H54 (cell line): ENCODE results near the gene NPHP4.
A peak's percentile ranks its signal among the peaks of the same experiment; 100 is the strongest.

ENCODE experiments used
- DNase-seq: peaks from one replicate; pipeline ENCODE4 v3.0.0; 2011; ENCODE audit warnings: low spot score, mixed read lengths; ENCODE audit not compliant: insufficient read length
- FAIRE-seq: peaks from 3 replicates; lab custom pipeline; 2011; peaks lifted over from hg19 to GRCh38; lab: Jason Lieb, UNC
- POLR2A ChIP-seq: IDR thresholded peaks from 2 replicates; pipeline ENCODE4 v1.6.1; 2011; ENCODE audit warnings: low read depth, mild to moderate bottlenecking, low read length

NPHP4 gene

DNA sequence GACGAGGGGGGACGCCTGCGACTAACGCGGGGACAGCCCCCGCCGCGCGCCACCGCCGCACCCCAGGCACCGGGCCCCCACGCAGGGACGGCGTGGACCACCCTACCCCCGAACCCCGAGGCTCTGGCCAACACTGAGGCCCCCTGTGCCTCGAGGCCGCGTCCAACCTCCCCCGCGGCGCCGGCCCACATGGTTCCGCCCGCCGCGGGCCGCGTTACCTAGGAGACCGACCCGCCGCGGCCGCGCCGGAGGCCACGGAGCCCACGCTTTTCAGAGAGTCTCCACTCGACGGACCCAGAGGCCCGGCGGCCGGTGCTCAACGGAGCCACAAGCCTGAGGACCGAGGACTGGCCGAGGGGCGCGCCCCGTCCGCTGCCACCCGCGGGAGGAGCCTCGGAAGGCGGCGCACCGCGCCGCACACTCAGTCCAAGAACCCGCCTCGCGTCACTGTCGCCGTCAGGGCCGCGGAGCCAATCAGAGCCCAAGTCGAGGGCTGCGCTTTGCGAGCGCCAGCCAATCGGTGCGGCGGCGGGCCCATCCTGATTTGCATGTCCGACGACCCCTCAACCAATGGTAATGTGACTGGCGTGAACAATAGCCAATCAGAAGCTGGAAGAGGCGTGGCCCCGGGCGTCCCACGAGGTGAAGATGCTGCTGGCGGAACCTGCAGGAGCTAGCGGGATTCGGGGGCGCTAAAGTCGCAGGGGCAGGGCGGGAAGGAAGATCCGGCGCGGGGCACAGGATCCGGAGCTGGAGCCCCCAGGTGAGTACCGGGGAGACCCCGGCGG lies at the start of gene NPHP4:
Gene NPHP4 (minus strand): TSS at position 400 of the 788 bp plus-strand sequence. CDS start 6,136 bp downstream, outside the sequence.
- DNase-seq (peak; percentile 95), FAIRE-seq (peak; percentile 89)
- TF ChIP-seq POLR2A = peak; percentile 44; the same call in 1 of the 2 replicates

DNA sequence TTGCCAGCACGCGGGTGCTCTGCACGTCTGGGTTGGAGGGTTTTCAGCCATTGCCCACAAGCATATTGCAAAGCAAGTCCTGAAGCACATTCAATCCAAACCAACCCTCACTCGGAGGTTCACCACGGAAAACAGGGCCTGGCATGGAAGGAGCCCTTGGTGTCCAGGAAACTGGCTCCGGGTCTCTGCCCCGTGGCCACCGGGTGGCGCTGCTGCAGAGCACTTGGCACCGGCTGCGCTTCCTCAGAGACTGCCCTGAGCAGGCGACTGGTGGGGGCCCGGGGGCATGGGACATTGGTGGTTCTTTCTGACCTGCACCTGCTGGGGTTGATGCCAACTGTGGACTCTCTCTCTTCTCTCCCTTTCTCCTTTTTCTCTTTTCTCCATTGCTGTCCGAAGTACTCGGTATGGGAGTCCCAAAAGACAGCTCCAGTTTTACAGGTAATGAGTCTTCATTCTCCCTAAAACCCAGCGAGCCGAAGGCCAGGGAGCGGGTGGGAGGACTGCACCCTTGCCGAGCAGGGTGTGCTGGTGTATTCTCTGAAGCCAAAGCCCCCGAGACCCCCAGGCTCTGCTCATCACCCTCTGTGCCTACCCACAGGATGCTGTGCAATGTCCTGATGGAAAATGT lies 49.3 kb upstream of the NPHP4 start:
- DNase-seq (peak; percentile 54), FAIRE-seq (no peak)
- TF ChIP-seq POLR2A = no peak

DNA sequence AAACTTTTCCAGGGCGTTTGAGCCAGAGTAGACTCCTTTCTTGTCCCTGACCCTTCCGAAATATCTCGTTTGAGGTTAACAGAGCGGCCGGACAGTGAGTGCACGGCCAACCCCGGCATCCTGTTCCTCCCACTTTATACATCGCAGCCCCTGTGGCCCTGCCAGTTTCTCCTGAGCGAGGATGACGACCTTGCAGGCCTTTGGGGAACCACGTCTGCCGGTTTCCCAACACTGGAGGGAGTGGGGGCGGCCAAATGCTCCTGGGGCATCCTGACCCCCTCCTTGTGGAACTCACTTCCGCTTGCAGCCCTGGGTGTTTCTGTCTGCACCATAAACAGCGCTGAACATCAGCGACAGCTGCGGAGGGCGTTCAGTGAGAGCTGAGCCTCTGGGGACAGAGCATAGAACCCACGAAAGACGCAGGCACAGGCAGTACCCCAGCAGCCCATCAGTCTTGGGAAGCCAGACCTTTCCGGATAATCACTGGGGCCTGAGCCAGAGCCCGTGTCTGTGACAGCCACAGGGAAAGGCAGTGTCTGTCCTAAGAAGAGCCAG lies 48.7 kb upstream of the NPHP4 start:
- no peak for DNase-seq
- FAIRE-seq = no peak
- no peak for TF ChIP-seq POLR2A

DNA sequence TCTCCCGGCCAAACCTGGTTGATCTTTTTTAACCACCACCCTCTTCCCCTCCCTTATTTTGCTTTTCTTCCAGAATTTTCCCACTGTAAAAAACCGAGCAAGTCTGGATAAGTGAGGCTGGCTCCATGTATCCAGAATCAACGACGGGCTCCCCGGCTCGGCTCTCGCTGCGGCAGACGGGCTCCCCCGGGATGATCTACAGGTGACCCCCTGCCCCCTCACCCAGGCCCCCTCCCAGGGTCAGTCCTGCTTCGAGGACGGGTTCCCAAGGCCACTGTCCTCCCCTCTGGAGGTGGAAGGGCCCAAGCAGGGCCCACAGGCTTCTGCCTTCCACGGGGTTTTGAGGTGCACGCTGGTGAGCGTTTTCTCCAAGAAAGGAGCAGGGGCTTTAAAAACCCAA lies 48.2 kb upstream of the NPHP4 start:
- no peak for TF ChIP-seq POLR2A
- no peak for FAIRE-seq

DNA sequence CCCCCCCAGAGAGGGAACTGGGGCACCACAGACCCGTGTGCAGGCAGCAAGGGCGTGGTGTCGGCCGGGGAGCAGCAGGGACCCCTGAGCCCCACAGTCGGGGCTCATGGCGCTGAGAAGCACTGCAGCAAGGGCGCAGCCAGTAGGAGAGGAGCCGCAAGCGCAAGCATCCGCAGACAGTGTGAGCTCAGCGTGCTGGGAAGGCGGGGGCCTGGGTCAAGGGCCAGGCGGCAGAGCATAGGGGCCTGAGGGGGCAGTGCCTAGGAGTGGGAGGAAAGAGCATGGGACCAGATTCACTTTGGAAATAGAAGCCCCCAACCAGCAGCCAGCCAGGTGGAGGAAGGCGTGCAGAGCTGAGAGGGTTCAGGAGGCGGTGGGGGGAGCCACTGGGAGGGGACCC lies 46.8 kb upstream of the NPHP4 start:
- no peak for TF ChIP-seq POLR2A
- FAIRE-seq (no peak), DNase-seq (no peak)

More for the DNA sequence above, 48.2 kb upstream of the NPHP4 start:
- DNase-seq = no peak

DNA sequence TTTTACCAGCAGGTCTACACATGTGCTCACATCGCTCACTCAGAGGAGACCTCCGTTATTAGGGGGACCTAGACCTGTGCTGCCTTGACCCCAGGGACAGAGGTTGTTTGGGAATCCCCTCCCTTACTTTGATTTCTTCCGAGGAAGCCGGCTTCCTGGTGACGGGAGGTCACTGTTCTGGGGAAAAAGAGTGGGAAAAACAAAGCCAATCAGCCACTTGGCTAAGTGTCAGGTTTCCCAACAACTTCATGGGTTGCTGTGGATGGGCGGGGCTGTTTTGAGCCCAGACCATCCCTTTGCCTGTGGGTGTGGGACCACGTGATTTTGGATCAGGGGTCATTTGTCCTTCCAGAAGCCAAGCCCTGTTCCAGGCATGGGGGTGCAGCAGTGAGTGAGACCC lies 46.4 kb upstream of the NPHP4 start:
- no peak for TF ChIP-seq POLR2A
- DNase-seq = no peak
- FAIRE-seq = no peak

DNA sequence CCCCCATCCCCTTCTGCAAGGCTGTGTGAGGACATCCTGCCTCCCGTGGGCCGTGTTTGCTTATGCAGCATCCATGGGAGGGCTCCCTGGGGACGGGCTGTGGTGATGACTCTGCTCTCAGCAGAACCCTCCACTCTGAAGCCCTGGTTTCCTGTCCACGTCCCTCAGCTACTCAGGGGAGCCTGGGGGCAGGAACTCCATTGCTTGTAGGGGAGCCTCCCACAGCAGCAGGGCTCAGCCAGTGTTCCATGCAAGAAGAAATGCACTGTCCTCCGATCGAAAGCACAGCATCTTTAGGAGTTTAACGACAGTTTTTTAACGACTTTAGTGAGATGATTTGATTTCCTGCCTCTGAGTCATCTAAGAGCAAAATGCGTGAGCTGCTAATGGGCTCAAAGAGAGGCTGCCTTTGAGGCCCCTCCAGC lies 45.1 kb upstream of the NPHP4 start:
- FAIRE-seq (no peak), DNase-seq (peak; percentile 63)
- TF ChIP-seq POLR2A = no peak

DNA sequence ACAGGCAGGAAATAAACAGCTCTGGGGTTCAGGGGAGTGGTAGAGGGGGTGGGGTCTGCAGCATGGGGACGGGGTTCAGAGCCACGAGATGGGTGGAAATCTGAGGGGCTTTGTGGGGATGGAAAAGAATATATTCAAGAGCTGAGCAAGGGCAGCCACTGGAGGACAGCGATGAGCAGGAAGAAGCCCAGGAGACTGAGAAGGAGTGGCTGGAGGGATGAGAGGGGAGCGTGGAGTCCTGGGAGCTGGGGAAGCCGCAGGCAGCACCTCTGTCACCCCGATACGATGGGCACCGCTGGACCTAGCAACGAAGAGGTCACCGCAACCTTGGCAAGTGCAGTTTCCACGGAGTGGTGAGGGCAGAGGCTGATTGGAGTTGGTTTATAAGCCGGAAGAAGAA lies 43.5 kb upstream of the NPHP4 start:
- DNase-seq (no peak), FAIRE-seq (no peak)
- no peak for TF ChIP-seq POLR2A

DNA sequence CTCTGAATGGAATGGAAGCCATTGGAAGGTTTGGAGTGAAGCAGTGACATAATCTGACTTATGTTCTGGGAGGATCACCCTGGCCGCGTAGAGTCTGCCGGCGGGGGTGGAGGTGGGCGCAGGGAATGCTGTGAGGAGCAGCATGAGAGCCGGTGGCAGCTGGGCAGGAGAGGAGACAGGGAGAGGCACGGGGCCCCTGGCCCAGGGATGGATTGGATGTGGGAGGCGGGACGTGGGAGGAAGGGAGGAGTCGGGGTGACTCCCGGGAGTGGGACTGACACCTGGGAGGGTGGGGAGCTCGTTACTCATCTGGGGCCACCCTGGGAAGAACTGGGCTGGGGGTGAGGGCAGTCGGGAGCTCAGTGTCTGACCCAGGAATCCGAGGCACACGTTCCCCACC lies 43.1 kb upstream of the NPHP4 start:
- no peak for TF ChIP-seq POLR2A
- DNase-seq = no peak
- no peak for FAIRE-seq

DNA sequence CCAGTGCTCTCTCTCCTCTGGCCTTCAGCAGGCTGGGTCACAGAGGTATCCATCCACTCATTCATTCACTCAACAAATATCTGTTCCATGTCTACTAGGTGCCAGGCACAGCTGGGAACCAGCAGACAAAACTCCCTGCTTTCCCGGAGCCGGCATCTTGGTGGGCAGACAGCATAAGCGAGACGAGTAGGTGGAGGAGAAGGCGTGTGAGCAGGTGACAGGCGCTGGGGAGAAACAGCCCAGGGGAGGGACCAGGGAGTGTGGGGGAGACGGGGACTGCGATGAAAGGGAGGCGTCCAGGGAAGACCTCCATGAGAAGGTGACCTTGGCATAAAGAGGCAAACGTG lies 42.5 kb upstream of the NPHP4 start:
- no peak for DNase-seq
- FAIRE-seq = no peak
- TF ChIP-seq POLR2A = no peak

DNA sequence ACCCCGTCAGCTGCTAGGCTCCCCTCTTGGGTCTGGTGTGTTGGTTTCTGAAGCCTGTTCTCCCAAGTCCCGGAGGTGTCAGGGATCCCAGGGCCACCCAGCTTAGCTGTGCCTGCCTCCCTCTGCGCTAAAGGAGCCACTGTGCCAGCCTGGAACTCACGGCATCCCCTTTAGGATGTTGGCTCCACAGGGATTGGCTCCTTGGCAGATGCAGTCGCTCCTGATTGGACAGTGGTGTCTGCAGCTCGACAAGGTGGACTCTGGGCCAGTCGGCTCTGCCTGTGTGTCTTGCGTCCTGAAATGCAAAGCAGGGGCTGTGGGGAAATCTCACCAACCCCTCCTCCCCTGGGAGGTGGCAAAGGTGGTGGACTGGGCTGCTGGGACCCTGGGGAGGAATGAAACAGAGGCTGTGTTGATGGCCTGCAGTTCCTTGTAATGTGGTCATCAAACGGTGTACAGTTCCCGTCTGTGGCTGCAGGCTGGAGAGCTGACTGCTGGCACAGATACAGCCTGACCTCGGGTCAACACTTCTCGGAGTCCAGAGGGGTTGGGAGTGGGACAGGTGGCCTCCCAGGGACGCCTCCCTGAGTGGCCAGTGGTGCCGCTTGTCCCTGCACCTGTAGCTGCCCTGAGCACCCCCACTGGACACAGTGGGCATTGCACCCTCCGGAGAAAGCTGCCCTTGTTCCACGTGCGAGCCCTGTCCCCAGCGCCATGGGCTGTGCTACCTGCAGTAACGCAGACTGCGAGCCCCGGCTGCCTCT lies 41.9 kb upstream of the NPHP4 start:
- DNase-seq (no peak), FAIRE-seq (no peak)
- no peak for TF ChIP-seq POLR2A

DNA sequence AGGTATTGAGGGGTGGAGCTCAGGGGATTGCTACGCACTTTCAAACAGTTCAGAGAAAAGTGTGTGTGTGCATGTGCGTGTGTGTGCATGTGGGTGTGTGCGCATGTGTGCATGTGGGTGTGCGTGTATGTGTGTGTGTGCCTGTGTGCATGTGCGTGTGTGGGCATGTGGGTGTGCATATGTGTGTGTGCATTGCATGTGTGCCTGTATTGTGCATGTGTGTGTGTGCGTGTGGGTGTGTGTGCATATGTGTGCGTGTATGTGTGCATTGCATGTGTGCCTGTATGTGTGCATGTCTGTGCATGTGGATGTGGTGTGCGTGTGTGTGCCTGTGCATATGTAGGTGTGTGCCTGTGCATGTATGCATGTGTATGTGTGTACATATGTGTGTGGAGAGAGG lies 40.9 kb upstream of the NPHP4 start:
- TF ChIP-seq POLR2A = no peak
- DNase-seq (no peak), FAIRE-seq (no peak)

DNA sequence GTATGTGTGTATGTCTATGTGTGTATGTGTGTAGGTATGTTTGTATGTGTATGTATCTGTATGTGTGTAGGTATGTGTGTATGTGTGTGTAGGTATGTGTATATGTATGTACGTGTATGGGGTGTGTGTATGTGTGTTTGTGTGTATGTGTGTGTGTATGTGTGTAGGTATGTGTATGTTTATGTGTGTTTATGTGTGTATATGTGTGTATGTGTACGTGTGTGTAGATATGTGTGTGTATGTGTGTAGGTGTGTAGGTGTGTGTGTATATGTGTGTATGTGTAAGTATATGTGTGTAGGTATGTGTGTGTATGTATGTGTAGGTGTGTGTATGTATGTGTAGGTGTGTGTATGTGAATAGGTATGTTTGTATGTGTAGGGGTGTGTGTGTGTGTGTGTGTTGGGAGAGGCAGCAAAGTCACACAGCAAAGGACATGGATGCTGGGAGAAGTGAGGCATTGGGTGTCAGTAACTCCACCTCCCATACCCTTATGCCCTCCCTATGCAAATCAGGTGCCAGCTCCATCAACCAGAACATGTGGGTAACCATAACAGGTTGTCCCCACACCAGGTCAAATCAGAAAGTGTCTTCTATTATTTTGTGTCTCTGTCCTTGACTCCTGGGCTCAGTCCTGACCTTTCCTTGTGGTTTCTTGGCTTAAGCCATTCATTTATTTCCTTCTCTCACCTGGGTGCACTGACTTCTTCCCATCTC lies 38.5 kb upstream of the NPHP4 start:
- DNase-seq (no peak), FAIRE-seq (no peak)
- TF ChIP-seq POLR2A = no peak
